Bronchial epithelial cell (primary cell): Measurements from ENCODE around the gene IGF1. TPM values are rescaled to one million over a fixed set of nuclear protein-coding genes. Genes with fewer than 3 reads are reported as not detected.

Experiments
- DNase-seq: peaks from one replicate; pipeline ENCODE4 v3.0.0-alpha.2; 2010; ENCODE audit warnings: low read depth
- FAIRE-seq: peaks from 2 replicates; lab custom pipeline; 2011; peaks lifted over from hg19 to GRCh38; lab: Jason Lieb, UNC
- H3K27me3 ChIP-seq: 2 replicates; pipeline ENCODE4 v1.5.1; 2011; ENCODE audit warnings: low read length; ENCODE audit not compliant: control insufficient read depth, insufficient read depth
- H3K36me3 ChIP-seq: 2 replicates; pipeline ENCODE4 v1.5.1; 2011; ENCODE audit warnings: low read length; ENCODE audit not compliant: control insufficient read depth, insufficient read depth
- H3K4me3 ChIP-seq: 2 replicates; pipeline ENCODE4 v1.5.1; 2011; ENCODE audit warnings: mild to moderate bottlenecking, low read depth, low read length, control low read depth
- CTCF ChIP-seq: IDR thresholded peaks from 2 replicates; pipeline ENCODE4 v1.5.1; 2011; ENCODE audit warnings: mild to moderate bottlenecking, moderate library complexity, low read length, control low read depth, inconsistent platforms; ENCODE audit not compliant: insufficient read depth, severe bottlenecking
- total RNA-seq: library from RNA; depleted of rRNA; stranded (reverse); fragments of >200 nt; gene quantifications from 2 replicates; pipeline ENCODE4 v1.2.1, GENCODE V29; 2014

Gene IGF1
- total RNA-seq, 1 donor from 2014 or later = 0.26 TPM

GRCh38 chr12:102410511-102410910, 69.9 kb downstream of the IGF1 start:
- FAIRE-seq (no peak), DNase-seq (no peak)
- TF ChIP-seq CTCF = no peak
- H3K4me3 ChIP-seq = no peak overlapping the region
- H3K36me3 ChIP-seq = no peaks in the 10 kb centered on the region
- H3K27me3 ChIP-seq = no peaks in the 10 kb centered on the region

- no peaks in the 10 kb centered on the region for H3K27me3 ChIP-seq
- no peak for TF ChIP-seq CTCF
- DNase-seq (no peak), FAIRE-seq (no peak)
- no peaks in the 10 kb centered on the region for H3K36me3 ChIP-seq
- H3K4me3 ChIP-seq = no peak overlapping the region
These were observed 71.7 kb downstream of the IGF1 start for GRCh38 chr12:102408487-102409297.

DNA sequence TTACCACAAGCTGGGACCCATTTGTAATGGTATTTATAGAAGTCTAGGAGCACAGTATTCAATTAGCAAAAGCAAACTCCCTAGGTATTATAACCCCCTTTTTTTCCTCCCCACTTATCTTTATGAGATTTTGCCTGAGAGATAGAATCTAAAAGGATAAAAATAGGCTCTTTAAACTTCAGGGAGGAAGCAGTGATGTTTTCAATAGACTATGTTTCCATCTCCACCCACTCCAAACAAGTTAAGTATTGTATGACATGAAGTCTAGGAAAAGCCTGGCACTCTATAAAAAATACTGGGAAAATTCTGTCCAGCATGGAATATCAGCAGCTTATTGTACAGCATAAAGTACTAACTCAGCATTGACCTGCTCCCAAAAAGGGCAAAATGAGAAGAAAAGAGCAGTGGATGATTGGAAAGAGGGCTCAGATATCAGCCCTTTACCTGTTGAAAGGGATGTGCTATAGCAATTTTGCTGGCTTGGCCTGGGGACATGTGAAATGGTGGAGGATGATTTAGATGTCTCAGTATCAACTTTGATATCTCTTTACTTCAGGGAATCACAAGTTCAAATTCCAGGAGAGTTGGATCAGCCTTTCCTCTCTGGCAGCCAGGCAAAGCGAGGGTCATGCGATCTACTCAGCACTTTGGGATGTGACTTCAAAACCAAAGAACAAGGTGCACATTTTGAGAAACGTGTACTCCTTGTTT, 72.4 kb downstream of the IGF1 start:
- Histone ChIP-seq H3K36me3 (no peaks in the 10 kb centered on the region), H3K4me3 (no peak overlapping the region), H3K27me3 (no peaks in the 10 kb centered on the region)
- no peak for FAIRE-seq
- peak; percentile 5 for DNase-seq
- no peak for TF ChIP-seq CTCF

GRCh38 chr12:102406033-102406584, 74.3 kb downstream of the IGF1 start:
- no peaks in the 10 kb centered on the region for H3K36me3 ChIP-seq
- TF ChIP-seq CTCF = no peak
- DNase-seq = peak; percentile 87
- H3K4me3 ChIP-seq = no peak overlapping the region
- H3K27me3 ChIP-seq = no peaks in the 10 kb centered on the region
- peak; percentile 95 for FAIRE-seq

DNA sequence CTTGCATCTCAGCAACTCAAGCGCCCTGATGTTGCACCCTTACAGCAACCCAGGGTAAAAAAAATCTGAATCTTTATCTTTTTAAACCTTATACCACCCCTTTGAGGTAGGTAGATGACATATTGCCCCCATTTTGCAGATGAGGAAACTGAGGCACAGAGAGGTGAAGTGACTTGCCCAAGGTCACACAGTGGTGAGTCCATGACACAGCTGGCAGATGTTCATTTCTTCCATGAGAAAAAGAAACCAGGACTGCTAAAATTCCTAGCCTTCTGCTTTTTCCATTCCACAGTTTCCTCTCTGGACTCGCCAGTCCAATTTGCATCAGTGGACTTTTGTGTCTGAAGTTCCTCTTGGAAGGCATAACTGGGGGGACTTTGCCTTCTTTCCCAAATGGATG, 79.3 kb downstream of the IGF1 start:
- Histone ChIP-seq H3K36me3 (no peaks in the 10 kb centered on the region), H3K4me3 (no peak overlapping the region), H3K27me3 (no peaks in the 10 kb centered on the region)
- FAIRE-seq (no peak), DNase-seq (no peak)
- no peak for TF ChIP-seq CTCF
